HT1080 (cell line): Measurements from ENCODE around the gene KNL1. TPM values are rescaled to one million over a fixed set of nuclear protein-coding genes. Genes with fewer than 3 reads are reported as not detected.
"Not testable (repeated sequence)": the region's sequence is repeated elsewhere in the genome, so short reads cannot be mapped to it uniquely, and the experiment has no call there.

Experiments used
- DNase-seq: peaks from one replicate; pipeline ENCODE4 v3.0.0-alpha.2; 2015; ENCODE audit warnings: low read depth
- total RNA-seq: library from RNA; depleted of rRNA; stranded (reverse); fragments of >200 nt; shearing (Covaris generic); gene quantifications from 2 replicates; pipeline ENCODE4 v1.2.3, GENCODE V29; 2014

Gene KNL1
- total RNA-seq, 1 experiment from 2014 or later, result 27.0 TPM

GRCh38 chr15:40650479-40650878 is 56.4 kb downstream of the KNL1 start:
- DNase-seq, result no peak

- no peak for DNase-seq
Measured at GRCh38 chr15:40660686-40661085, 66.6 kb downstream of the KNL1 start.

DNA sequence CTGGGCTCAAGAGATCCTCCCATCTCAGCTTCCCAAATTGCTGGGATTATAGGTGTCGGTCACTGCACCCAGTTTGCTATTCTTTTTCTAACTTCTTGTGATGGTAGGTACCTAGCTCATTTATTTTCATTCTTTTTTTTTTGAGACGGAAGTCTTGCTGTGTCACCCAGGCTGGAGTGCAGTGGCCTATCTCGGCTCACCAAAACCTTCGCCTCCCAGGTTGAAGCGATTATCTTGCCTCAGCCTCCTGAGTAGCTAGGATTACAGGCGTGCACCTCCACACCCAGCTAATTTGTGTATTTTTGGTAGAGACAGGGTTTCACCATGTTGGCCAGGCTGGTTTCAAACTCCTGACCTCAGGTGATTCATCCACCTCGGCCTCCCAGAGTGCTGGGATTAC is 70.9 kb downstream of the KNL1 start:
- DNase-seq, result no peak

DNA sequence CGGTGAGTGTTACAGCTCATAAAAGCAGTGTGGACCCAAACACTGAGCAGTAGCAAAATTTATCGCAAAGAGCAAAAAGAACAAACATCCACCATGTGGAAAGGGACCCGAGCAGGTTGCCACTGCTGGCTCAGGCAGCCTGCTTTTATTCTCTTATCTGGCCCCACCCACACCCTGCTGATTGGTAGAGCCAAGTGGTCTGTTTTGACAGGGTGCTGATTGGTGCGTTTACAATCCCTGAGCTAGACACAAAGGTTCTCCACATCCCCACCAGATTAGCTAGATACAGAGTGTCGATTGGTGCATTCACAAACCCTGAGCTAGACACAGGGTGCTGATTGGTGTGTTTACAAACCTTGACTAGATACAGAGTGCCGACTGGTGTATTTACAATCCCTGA is 82.2 kb downstream of the KNL1 start:
- DNase-seq, result not testable (repeated sequence)

DNA sequence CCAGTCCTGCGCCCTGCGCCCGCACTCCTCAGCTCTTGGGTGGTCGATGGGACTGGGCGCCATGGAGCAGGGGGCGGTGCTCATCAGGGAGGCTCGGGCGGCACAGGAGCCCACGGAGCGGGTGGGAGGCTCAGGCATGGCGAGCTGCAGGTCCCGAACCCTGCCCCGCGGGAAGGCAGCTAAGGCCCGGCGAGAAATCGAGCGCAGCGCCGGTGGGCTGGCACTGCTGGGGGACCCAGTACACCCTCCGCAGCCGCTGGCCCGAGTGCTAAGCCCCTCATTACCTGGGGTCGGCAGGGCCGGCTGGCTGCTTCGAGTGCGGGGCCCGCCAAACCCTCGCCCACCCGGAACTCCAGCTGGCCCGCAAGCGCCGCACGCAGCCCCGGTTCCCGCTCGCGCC is 82.9 kb downstream of the KNL1 start:
- not testable (repeated sequence) for DNase-seq

- DNase-seq, result no peak
Measured at GRCh38 chr15:40680151-40680550, 86.1 kb downstream of the KNL1 start.

GRCh38 chr15:40680959-40681358 is 86.9 kb downstream of the KNL1 start:
- DNase-seq, result not testable (repeated sequence)

- DNase-seq, result no peak
Measured at GRCh38 chr15:40684381-40684780, 90.3 kb downstream of the KNL1 start.

GRCh38 chr15:40685376-40685775 is 91.3 kb downstream of the KNL1 start:
- no peak for DNase-seq

- DNase-seq, result no peak
Measured at GRCh38 chr15:40688932-40689799, 95.1 kb downstream of the KNL1 start.

GRCh38 chr15:40691737-40692136 is 97.7 kb downstream of the KNL1 start:
- DNase-seq, result no peak

GRCh38 chr15:40693904-40694687 is 100.0 kb downstream of the KNL1 start:
- DNase-seq, result no peak

- DNase-seq, result peak; percentile 90
Measured at GRCh38 chr15:40694688-40695468, 100.8 kb downstream of the KNL1 start, which contains the start of gene RAD51. Gene RAD51 (plus strand): TSS chr15:40695174. CDS start chr15:40698759, 3,585 bp downstream.

GRCh38 chr15:40695469-40695890 is 101.4 kb downstream of the KNL1 start:
- no peak for DNase-seq

- no peak for DNase-seq
Measured at GRCh38 chr15:40696228-40696627, 102.2 kb downstream of the KNL1 start.

- DNase-seq, result no peak
Measured at GRCh38 chr15:40697916-40698315, 103.9 kb downstream of the KNL1 start.

GRCh38 chr15:40702077-40702476 is 108.0 kb downstream of the KNL1 start:
- peak; percentile 10 for DNase-seq

DNA sequence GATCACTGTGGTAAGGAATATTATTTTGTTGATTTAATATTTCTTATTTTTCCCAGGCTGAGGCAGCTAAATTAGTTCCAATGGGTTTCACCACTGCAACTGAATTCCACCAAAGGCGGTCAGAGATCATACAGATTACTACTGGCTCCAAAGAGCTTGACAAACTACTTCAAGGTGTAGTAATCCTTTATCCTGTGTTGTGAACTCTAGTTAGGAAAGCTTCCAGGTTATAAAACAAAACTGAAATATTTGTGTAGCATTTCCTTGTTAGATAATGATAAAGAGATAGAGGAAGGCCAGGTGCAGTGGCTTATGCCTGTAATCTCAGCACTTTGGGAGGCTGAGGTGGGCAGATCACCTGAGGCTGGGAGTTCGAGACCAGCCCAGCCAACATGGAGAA is 112.1 kb downstream of the KNL1 start:
- DNase-seq, result no peak
